Activated CD4-positive, alpha-beta T cell treated with anti-CD3 and anti-CD28 coated beads, Interleukin-2, amount 50 U/mL, for 4 hours (primary cell): ENCODE data around the gene HPCAL4.
A peak's percentile ranks its signal among the peaks of the same experiment; 100 is the strongest.

Experiments used
- DNase-seq, 2 experiments: peaks; one replicate each; pipeline ENCODE4 v3.0.0-alpha.2; 2020

HPCAL4 gene

DNA sequence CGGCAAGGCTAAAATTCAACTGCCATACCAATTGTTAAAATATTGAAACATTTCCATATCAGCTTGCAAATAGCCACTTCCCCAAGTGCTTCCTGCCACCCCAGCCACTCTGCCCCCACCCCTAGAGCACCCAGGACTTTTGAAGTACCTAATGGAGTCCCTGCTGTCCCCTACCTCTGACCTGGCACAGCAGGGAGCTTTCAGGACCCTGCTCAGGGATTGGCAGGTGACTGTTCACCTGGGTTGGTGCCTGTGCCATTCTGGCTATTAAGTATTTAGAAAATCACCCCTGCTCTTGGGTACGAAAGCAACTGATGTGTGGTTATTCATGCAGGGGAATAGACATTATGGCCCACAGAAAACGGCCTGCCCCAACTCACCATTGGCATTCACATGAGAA lies 9.1 kb upstream of the HPCAL4 start:
- DNase-seq, result no peak

DNA sequence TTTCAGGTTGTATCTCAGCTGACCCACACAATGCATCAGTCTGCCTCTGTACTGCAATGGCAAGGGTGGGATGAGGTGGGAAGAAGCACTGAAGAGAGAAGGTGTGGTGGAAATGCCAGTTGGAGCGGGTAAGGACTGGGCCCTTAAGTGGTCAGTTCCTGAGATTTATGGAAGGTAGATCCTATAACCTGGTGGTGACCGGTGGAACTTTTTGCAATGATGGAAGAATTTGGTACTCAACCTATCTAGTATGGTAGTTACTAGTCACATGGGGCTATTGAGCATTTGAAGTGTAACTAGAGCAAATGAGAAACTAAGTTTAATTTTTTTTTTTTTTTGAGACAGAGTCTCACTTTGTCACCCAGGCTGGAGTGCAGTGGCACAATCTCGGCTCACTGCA lies 8.2 kb upstream of the HPCAL4 start:
- no peak for DNase-seq

DNA sequence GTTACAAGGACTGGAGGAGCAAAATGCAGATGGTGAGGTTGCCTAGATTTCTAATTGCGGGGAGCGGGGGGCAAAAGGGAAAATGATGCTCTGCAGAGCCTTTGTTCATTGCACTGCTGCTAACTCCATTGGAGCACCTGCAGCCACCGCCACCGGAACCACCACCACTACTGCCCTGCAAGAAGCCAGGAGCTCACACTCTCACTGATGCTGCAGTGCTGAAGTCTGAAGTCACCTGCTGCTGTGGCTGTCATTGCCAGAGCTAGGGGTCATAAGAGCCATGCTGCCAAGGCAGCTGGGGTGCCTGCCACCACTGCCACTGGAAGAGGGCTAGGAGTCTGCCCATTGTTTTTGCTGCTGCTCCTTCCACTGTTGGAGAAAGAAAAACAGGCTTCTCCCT lies 7.3 kb upstream of the HPCAL4 start:
- no peak for DNase-seq

DNA sequence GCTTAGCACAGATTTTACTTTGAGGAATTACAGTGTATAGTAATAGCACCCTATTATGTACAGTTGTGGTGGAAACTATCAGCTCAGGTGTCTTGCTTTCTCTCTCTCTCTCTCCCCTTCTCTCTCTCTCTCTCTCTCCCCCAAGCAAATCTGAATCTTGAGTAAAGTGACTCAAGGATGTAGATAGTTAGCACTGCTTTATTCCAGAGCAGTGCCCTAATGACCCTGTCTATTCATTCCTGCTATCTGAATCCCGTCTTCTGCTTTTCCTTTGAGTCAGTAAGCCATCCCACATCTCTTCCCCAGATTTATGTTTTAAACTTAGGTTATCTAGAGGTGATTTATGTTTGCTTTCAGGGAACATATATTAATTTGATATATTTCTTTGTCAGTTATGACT lies 5.2 kb upstream of the HPCAL4 start:
- DNase-seq, result no peak

DNA sequence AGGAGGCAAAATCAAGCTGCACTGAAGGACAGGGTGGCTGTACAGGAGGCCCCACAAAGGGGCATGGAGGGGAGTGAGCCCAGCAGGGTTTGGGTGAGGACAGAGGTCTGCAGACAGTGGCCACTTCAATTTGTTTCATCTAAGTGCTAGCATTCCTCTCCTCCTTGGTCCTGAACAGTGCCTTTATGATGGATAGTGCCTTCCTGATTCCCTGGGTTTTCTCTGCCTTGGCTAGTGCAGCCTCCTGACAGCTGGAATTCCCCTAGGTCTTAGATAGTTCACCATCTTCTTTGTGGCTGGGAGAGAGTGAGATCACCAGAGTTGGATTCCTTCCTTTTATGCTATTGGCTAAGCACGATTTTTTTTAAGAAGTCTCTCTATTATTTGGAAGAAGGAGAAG lies 3.8 kb upstream of the HPCAL4 start:
- DNase-seq, result no peak

DNA sequence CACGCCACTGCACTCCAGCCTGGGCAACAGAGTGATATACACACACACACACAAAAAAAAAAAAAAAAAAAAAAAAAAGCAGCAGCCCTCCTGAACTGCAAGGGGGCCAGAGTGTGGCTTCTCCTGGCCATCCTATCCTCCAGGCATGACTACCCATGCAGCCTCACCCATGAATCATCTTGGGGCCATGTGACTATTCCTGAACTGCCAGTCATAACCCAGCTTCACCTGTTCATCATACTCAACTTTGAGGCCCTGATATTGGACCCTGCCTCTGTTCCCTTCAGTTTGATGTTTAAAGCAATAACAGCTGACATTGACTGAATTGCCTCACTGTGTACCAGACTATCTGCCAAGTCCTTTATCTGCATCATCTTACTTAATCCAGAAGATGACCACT lies 2.8 kb upstream of the HPCAL4 start:
- DNase-seq, result no peak

DNA sequence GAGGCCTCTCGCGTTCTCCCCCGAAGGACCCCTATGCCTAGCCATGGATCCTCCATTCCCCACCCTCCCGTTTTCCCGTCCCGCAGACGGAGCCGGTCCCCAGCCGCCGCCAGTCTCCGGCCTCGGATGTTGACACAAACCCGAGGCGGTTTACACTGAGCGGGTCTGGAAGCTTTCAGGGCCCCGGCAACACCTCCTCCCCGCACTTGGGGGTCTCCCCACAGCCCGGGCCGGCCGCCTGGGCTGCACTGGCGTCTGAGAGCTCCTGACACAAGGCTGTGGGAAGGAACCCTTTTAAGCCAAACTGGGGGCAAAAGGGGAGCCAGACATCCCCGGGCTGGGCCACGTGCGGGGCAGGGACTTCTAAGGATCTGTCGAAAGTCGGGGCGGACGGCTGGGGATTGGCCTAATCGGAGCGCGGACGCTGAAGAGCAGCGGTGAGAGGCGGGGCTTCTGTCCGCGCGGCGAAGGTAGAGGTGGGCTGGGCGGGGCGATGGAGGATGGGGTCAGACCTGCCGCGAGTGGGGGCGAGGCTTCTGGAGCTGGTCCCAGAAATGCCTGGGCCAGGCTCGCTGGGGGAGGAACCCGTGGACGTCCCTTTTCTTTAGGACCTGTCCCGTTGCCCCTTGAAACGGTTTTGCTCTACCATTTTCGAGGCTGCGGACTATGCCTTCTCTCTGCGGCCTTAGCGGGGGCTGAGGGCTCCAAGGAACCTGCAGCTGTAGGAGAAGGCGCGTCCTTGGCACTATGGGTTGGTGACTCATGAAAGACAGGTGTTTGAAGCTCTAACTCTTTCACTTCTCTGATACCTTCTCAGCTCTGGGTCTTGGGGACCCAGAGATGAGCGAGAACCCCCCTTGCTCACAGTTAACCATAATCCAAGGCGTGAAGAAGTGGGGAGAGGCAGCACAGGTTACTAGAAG lies 1.2 kb upstream of the HPCAL4 start:
- no peak for DNase-seq

DNA sequence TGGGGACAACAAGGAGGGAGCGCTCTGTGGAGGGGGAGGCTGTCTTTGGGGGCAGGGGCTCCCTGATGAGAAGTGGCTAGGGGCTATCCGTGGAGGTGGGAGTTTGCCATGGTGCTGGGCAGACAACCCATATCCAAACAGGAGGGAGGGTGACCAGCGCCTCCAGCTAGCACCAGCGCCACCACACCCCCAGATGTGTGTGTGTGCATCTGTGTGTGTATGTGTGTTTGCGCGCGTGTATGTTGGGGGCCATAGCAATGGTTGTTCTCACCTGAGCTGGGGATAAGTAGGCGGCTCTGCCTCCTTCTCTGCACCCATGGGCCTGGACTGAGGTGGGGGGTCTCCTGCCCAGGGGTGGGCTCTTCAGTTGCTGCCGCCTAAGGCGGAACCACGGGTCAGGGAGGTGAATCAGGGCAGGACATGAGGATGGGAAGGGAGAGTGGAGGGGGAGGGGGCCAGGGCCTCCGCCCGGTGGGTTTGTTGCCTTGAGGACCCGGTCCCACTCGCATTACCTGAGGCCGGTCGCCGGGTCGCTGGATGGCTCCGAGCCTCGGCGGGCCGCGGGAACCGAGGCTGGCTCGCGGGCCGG lies 345 bp downstream of the HPCAL4 start:
- DNase-seq, result no peak

DNA sequence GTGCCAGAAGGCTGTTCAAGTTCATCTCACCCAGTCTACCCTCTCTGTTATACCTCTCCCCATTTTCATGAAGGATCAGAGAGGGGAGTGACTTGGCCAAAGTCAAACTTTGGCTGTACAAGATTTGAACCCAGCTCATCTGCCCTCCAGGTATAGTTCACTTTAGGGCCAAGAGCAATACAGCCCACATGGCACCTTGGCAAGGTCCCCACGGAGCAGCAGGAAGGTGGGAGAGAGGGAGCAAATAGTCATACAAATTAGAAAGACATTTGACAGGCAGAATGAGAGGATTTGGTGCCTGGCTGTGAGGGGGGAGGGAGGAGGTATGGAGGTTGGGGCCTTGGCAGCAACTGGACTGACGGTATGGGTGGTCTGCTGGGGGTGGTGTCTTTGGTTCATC lies 1.0 kb downstream of the HPCAL4 start:
- DNase-seq, result no peak

DNA sequence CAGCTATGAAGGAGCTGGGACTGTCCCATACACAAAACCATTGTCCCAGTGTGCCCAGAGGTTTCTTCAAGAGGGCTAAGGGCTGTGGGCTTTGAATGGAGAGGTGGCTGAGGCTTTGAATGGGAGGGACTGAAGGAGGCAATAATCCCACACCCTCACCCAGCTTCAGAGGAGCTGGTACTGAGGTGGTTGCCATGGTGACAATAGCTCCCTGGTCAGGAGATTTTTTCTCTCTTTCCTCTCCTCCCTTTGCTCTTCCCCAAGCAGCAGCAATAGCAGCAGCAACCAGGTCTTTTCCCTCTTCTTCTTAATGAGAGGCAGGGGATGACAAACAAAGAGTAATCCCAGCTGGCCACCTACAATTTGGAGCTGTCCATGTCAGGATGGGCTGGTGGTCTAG lies 1.6 kb downstream of the HPCAL4 start:
- no peak for DNase-seq

DNA sequence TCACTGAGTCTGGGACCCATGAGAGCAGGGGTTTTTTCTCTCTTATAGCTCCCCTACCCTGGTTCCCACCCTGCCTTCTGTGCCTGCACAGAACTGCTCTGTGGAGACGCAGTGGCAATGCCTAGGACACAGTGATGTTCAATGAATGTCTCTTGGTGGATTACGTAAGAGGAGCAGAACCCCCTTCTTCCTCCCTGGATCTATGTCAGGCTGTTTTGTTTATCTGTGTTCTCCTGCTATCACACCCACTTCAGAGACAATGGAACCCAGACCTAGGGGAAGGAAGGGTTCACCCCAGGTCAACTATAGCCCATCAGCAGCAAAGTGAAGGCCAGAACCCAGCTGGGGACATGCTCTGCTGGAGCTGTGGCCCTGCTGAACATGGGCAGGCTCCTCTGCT lies 2.0 kb downstream of the HPCAL4 start:
- DNase-seq, result no peak

DNA sequence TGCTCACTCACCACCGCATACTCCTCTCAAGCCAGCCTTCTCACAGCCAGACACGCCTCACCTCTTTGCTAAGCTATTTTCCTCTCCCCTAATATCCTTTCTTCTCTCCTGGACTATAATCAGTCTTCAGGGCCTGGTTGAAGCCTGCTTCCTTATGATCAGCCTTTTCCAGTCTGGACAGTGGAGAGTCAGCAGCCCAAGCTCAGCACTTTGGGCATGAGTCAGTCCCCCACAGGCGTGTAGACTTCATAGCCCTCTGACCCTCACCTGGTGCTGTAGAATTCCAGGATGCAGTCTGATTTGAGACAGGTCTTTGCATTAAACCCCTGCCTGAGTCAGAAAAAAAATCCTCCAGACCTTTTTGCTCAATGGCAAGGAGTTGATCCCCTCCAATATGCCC lies 2.5 kb downstream of the HPCAL4 start:
- DNase-seq, result no peak

DNA sequence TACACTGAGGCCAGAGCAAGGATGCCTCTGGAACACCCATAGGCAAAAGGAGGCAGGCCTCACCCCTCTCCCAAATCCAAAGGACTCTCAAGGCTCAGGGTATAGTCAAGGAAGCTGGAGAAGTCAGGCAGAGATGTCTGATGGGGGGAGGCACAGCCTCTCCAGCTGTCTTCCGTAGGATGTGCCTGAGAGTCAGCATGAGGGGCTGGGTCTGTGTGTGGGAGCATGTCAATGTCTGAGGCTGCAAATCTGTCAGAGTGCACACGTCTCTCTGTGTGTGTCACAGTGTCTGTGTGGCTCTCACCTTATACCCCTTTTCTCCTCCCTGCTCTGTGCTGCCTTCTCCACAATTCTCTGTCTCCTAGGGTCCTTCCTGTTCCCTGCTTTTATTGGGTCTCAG lies 4.0 kb downstream of the HPCAL4 start:
- no peak for DNase-seq

DNA sequence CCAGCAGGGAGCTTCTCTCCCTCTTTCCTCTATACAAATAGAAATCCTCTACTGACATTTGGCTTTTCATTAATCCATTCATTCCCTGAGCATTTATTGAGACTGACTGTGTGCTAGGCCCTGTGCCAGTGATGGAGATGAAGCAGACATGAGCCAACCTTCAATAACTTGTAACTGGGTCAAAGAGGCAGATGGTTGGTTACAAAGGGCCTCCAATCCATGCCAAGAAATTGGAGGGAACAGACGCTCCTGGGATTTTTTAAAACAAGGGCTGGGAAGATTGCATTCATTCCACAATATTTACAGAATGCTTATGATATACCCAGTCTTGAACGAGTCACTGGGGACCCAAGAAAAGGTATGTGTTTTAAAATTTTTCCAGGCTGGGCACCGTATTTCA lies 6.2 kb downstream of the HPCAL4 start:
- DNase-seq, result no peak

DNA sequence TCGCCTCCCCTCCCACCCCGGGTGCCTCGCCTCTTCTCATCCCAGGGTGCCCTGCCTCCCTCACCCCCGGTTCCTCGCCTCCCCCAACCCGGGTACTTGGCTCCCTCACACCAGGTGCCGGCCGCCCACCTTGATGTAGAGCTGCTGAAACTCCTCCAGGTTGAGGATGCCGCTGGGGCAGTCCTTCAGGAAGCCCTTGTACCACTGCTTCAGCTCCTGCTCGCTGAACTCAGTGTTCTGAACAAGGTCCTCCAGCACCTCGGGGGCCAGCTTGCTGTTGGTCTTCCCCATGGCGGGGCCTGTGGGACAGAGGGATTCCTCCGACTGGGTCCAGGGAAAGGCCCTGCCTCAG lies 6.9 kb downstream of the HPCAL4 start:
- no peak for DNase-seq

DNA sequence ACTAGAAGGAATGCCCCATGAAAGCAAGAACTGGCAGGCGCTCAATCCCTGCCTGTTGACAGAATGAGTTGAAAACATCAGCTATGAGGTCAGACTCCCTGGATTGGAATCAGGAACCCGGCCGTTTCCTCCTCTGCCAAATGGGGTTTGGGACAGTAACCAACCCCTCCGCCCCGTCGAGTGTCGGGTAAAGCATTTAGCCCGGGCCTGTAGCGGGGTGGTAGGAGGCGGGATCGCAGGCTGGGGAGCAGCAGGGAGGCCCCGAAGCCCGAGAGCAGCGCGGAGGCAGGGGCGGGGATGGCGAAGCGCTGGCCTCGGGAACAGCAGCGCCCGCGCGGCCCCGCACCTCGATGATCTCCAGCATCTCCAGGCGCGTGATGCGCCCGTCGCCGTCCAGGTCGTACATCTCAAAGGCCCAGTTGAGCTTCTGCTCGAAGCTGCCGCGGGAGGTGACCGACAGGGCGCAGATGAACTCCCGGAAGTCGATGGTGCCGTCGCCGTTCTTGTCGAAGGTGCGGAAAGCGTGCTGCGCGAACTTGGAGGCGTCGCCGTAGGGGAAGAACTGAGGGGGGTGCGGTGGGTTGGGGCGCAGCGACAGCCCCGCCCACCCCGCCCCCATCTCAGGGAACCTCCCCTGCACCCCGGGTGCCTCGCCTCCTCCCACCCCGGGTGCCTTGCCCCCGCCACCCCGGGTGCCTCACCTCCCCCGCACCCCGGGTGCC lies 7.5 kb downstream of the HPCAL4 start:
- peak; percentile 42 to 53 for DNase-seq

DNA sequence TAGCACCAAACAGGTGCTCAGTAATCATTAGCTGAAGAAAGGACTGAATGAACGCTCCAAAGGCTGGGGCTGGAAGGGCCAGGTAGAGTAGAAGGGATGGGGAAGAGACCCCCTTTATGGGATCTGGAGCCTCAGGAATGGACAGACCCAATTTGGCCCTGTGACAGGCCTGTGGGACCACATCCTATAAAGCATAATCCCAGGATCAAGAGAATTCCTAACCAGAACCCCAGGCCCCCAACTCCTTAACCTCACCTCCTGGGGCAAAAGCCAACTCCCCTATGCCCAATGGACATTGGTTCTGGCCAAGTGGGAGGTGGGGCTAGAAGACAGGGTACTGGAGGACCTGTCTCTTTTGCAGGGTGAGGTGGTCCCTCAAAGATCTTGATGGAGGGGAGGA lies 9.2 kb downstream of the HPCAL4 start:
- DNase-seq, result no peak

DNA sequence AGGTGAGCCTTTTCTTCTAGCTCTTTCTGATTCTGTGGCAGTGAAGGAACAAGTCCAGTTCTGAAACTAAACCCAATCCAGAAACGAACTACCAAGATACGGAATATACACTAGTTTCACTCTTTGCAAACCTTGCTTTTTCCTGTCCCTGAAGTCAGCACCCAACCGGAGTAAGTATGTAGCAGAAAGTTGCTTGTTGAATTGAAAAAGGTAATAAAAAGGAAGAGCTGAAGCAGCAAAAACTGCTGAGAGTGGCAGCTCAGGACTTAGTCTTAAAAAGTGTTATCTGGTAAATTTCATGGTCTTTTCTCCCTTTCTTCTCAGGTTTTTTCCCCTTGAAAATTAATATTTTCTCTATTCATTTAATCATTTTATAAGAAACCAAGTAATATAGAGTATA lies 9.9 kb downstream of the HPCAL4 start:
- DNase-seq, result no peak

DNA sequence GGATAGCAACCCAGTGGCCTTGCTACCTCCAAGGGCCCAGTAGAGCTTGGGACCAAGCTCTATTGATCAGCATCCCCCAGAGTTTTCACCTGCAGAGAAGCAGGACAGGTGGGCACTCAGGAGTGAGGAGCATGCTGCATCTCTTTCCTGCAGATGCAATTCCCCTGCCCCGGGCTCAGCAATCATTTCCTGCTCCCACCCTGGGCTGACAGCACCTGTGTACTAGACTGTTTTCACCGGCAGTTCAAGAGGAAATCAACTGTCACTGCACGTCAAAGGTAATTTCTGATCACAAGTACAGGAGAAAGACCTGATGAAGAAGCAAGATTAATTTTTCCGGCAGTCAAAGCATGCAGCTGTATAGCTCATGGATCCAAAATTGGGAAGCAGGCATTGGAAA lies 10.5 kb downstream of the HPCAL4 start:
- DNase-seq, result no peak

DNA sequence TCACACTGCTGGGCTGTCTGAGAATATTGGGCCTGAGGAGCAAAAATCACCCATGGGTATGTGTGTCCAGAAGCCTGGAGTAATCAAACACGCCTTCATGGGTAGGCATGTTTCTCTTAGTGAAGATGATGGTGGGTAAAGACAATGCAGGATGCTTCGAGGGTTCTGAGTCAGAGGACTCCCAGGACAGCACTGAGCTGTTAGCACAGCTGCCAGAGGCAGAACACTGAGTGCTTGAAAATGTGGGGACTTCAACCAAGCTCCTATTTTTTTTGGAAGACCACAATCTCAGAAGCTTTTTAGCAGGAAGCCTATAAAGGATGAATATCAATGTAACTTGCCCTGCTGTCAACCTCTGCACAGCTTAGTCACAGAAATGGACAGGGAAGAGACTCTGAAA lies 11.4 kb downstream of the HPCAL4 start:
- no peak for DNase-seq

DNA sequence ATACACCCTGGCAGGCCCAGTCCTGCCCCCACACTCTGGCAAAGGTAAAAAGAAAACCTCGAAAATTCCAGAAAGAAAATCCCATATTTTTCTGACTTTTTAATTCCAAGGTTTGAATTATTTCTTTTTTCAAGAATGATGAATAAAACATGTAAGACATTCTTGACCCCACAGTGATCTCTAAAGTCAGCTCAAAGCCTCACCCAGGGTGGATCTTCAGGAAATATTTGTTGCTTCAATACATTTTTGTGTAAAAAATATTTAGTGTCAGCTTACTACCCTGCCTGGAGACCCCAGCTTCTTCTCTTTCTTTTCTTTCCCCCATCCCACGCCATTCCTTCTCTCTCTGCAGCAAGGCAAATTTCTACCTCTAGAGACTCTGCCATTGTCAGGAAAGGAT lies 12.3 kb downstream of the HPCAL4 start:
- no peak for DNase-seq

DNA sequence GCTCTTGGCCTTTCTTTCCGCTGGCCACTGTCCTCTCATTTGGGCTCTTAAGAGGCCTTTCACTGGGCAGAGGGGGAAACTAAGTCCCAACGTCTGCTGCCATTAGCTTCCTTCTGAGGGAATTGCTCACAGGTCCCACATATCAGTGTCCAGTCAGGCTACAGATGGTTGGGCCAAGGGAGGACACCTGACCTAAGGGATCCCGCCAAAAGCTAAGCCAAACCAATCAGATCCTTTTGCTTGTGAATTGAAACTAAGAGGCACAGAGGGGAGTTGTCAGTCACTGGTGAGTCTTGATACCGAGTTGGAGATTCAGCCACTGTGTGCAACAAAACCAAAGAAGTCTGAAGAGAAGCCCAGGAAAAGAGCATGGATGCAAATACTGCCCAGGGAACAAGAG lies 13.6 kb downstream of the HPCAL4 start:
- no peak for DNase-seq

DNA sequence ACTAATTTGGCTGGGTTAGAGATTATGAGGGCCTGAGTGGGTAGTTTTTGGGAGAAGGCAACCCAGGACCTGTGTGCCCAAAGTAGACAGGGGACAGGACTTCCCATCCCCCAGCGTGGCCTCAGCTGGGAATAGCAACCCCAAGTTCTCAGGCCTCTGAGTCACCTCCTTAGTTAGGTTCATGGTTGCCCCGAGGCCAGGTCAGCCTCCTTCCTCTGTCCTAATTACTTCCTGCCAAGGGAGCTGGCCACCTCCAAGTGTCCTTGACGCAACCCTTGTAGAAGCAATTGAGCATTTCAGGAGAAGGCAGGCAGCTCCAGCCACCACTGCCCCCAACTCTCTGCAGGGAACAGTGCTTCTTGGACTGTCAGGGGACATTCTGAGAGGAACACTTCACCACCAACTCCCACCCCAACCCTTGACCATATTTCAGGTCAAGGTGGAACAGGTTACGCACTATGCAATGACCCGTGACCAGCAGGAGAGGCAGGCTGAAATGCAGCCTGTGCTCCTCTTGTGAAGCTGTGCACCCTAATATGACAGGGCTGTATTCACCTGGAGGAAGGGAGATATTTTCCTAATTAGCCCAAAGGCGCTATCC lies 14.2 kb downstream of the HPCAL4 start:
- DNase-seq, result no peak

DNA sequence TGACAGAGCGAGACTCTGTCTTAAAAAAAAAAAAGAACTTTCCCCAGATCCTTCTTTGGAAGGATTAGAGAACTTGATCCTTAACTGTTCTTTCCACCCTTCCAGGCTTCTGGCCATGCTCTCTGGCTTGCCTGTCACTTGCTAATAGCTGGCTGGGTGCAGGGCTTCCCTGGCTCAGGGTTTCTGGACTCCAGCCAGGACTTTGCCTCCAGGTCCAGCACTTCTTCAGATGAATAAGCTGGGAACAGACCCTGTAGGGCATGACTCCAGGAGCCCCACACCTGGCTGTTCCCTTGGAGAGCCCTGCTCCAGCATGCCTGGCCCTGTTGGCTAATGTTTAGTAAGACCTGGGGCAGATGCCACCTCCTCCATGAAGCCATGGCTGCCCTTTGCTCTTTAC lies 16.0 kb downstream of the HPCAL4 start:
- DNase-seq, result no peak
